HEK293 (cell line): ENCODE data around the gene DLG2.

Source experiments
- CTCF ChIA-PET: fragments of 350-600 bp; formaldehyde crosslinking; extraction: SDS; loops from one replicate; lab custom pipeline; 2021; ENCODE audit warnings: antibody characterized with exemption; lab: Yijun Ruan, JAX
- POLR2A ChIA-PET: fragments of 300-600 bp; formaldehyde crosslinking; extraction: SDS; loops from one replicate; lab custom pipeline; 2020; ENCODE audit warnings: antibody characterized with exemption, inconsistent platforms; lab: Yijun Ruan, JAX
- H3K27ac ChIP-seq: fragments of 200-500 bp; sonication (Bioruptor generic); 2 replicates; pipeline ENCODE4 v1.5.1; 2014; ENCODE audit warnings: low read depth, low read length, control low read depth, inconsistent platforms; ENCODE audit errors: extremely low read depth
- H3K36me3 ChIP-seq, 2 experiments: fragments of 200-500 bp in 1 of 2; sonication (Bioruptor generic) in 1 of 2; 1 replicate in 1 of 2; 2 replicates in 1 of 2; pipeline ENCODE4 v1.5.1; 2014 to 2017; ENCODE audit warnings: inconsistent platforms in 2 of 2, low read length in 2 of 2; ENCODE audit not compliant: control insufficient read depth in 2 of 2, insufficient read depth in 1 of 2
- H3K4me1 ChIP-seq: fragments of 200-500 bp; sonication (Bioruptor generic); 2 replicates; pipeline ENCODE4 v1.5.1; 2014; ENCODE audit warnings: mild to moderate bottlenecking, low read length, inconsistent platforms; ENCODE audit not compliant: control insufficient read depth, insufficient read depth
- H3K4me3 ChIP-seq: 2 replicates; pipeline ENCODE4 v1.5.1; 2011; ENCODE audit warnings: low read depth, mild to moderate bottlenecking, control low read depth, low read length, moderate library complexity
- H3K9me3 ChIP-seq: fragments of 200-500 bp; sonication (Bioruptor generic); 2 replicates; pipeline ENCODE4 v1.5.1; 2014; ENCODE audit warnings: low read depth, low read length, inconsistent platforms; ENCODE audit not compliant: control insufficient read depth, insufficient read depth
- BCL11A ChIP-seq: fragments of 450-650 bp; formaldehyde crosslinking; IDR thresholded peaks from 2 replicates; pipeline ENCODE4 v1.5.1; 2016; ENCODE audit warnings: low read depth, missing biosample characterization, missing genetic modification characterization
- GFI1B ChIP-seq: fragments of 450-650 bp; formaldehyde crosslinking; IDR thresholded peaks from 2 replicates; pipeline ENCODE4 v1.5.1; 2016; ENCODE audit warnings: missing biosample characterization, missing genetic modification characterization
- OSR2 ChIP-seq: fragments of 450-650 bp; formaldehyde crosslinking; IDR thresholded peaks from 2 replicates; pipeline ENCODE4 v1.5.1; 2016; ENCODE audit warnings: missing biosample characterization, missing genetic modification characterization
- SALL2 ChIP-seq: fragments of 450-650 bp; formaldehyde crosslinking; IDR thresholded peaks from 2 replicates; pipeline ENCODE4 v1.5.0; 2017; ENCODE audit warnings: missing biosample characterization, mild to moderate bottlenecking, missing genetic modification characterization, borderline replicate concordance
- SETDB1 ChIP-seq: IDR thresholded peaks from one replicate; pipeline ENCODE4 v1.6.1; 2017; ENCODE audit warnings: mild to moderate bottlenecking, low read length, moderate library complexity, mixed read lengths; ENCODE audit not compliant: insufficient read length
- ZBTB1 ChIP-seq: fragments of 450-650 bp; formaldehyde crosslinking; IDR thresholded peaks from 2 replicates; pipeline ENCODE4 v1.5.1; 2016; ENCODE audit warnings: missing biosample characterization, missing genetic modification characterization
- ZNF140 ChIP-seq: fragments of 450-650 bp; formaldehyde crosslinking; IDR thresholded peaks from 2 replicates; pipeline ENCODE4 v1.5.1; 2016; ENCODE audit warnings: missing biosample characterization, missing genetic modification characterization
- ZNF169 ChIP-seq: fragments of 450-650 bp; formaldehyde crosslinking; IDR thresholded peaks from 2 replicates; pipeline ENCODE4 v1.5.1; 2016; ENCODE audit warnings: missing biosample characterization, missing genetic modification characterization
- ZNF184 ChIP-seq: fragments of 450-650 bp; IDR thresholded peaks from 2 replicates; pipeline ENCODE4 v1.5.1; 2018; ENCODE audit warnings: missing biosample characterization, mild to moderate bottlenecking, missing genetic modification characterization
- ZNF23 ChIP-seq: fragments of 450-650 bp; formaldehyde crosslinking; IDR thresholded peaks from 2 replicates; pipeline ENCODE4 v1.5.1; 2016; ENCODE audit warnings: missing biosample characterization, missing genetic modification characterization, borderline replicate concordance
- ZNF423 ChIP-seq: fragments of 450-650 bp; formaldehyde crosslinking; IDR thresholded peaks from 2 replicates; pipeline ENCODE4 v1.5.1; 2016; ENCODE audit warnings: missing biosample characterization, missing genetic modification characterization
- ZNF530 ChIP-seq: fragments of 450-650 bp; formaldehyde crosslinking; IDR thresholded peaks from 2 replicates; pipeline ENCODE4 v1.5.1; 2016; ENCODE audit warnings: low read depth, missing biosample characterization, missing genetic modification characterization
- ZNF558 ChIP-seq: fragments of 450-650 bp; formaldehyde crosslinking; IDR thresholded peaks from 2 replicates; pipeline ENCODE4 v1.5.1; 2016; ENCODE audit warnings: missing biosample characterization, missing genetic modification characterization
- ZNF561 ChIP-seq: fragments of 450-650 bp; IDR thresholded peaks from 2 replicates; pipeline ENCODE4 v1.5.1; 2018; ENCODE audit warnings: missing biosample characterization, missing genetic modification characterization, borderline replicate concordance
- ZNF600 ChIP-seq: fragments of 450-650 bp; formaldehyde crosslinking; IDR thresholded peaks from 2 replicates; pipeline ENCODE4 v1.5.1; 2016; ENCODE audit warnings: missing biosample characterization, missing genetic modification characterization
- ZNF621 ChIP-seq: fragments of 450-650 bp; formaldehyde crosslinking; IDR thresholded peaks from 2 replicates; pipeline ENCODE4 v1.5.1; 2017; ENCODE audit warnings: missing biosample characterization, missing genetic modification characterization
- ZNF623 ChIP-seq: fragments of 450-650 bp; formaldehyde crosslinking; IDR thresholded peaks from 2 replicates; pipeline ENCODE4 v1.5.1; 2016; ENCODE audit warnings: missing biosample characterization, missing genetic modification characterization
- ZNF664 ChIP-seq: fragments of 450-650 bp; formaldehyde crosslinking; IDR thresholded peaks from 2 replicates; pipeline ENCODE4 v1.5.1; 2016; ENCODE audit warnings: missing biosample characterization, missing genetic modification characterization
- ZNF830 ChIP-seq: fragments of 450-650 bp; IDR thresholded peaks from 2 replicates; pipeline ENCODE4 v1.5.0; 2018; ENCODE audit warnings: missing biosample characterization, missing genetic modification characterization, low read depth, mild to moderate bottlenecking, moderate library complexity
- ZNF837 ChIP-seq: fragments of 450-650 bp; formaldehyde crosslinking; IDR thresholded peaks from 2 replicates; pipeline ENCODE4 v1.5.1; 2016; ENCODE audit warnings: missing biosample characterization, missing genetic modification characterization
- TF ChIP-seq, protein P1 (sequence below): fragments of 450-650 bp; formaldehyde crosslinking; IDR thresholded peaks from 2 replicates; pipeline ENCODE4 v1.5.1; 2016; ENCODE audit warnings: missing biosample characterization, missing genetic modification characterization
- TF ChIP-seq, protein P2 (sequence below): fragments of 450-650 bp; formaldehyde crosslinking; IDR thresholded peaks from 2 replicates; pipeline ENCODE4 v1.5.1; 2016; ENCODE audit warnings: missing biosample characterization, missing genetic modification characterization
- TF ChIP-seq, protein P3 (sequence below): fragments of 450-650 bp; formaldehyde crosslinking; IDR thresholded peaks from 2 replicates; pipeline ENCODE4 v1.5.1; 2017; ENCODE audit warnings: missing biosample characterization, missing genetic modification characterization
- TF ChIP-seq, protein P4 (sequence below): fragments of 450-650 bp; formaldehyde crosslinking; IDR thresholded peaks from 2 replicates; pipeline ENCODE4 v1.5.1; 2016; ENCODE audit warnings: missing biosample characterization, missing genetic modification characterization

Gene DLG2

DNA sequence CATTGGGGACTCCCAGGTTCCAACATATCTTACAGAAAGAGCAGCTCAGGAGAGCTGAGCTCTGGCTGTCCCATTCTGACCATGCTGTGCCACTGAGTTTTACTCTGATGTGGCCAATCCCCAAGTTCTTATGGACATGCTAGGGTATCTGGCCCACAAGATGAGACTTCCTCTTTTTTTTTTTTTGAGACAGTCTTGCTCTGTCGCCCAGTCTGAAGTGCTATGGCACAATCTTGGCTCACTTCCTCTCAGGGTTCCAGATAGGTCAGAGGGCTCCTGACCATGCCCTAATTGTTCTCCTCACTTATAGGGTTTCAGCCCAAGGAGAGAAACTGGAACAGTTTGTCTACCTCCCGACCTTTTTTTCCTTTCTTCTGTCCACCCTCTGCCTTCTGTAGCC, 2188.7 kb downstream of the DLG2 start:
- TF ChIP-seq ZNF558, result no peak
- TF ChIP-seq ZNF664, result no peak
- no peak for TF ChIP-seq ZNF530 (tag by site-specific recombination)
- Histone ChIP-seq H3K36me3 (no peaks in the 10 kb centered on the region), H3K4me1 (no peaks in the 10 kb centered on the region), H3K4me3 (no peak overlapping the region), H3K27ac (no peak overlapping the region), H3K9me3 (no peaks in the 10 kb centered on the region)
- CTCF ChIA-PET, result no interaction called here
- POLR2A ChIA-PET, result no interaction called here

DNA sequence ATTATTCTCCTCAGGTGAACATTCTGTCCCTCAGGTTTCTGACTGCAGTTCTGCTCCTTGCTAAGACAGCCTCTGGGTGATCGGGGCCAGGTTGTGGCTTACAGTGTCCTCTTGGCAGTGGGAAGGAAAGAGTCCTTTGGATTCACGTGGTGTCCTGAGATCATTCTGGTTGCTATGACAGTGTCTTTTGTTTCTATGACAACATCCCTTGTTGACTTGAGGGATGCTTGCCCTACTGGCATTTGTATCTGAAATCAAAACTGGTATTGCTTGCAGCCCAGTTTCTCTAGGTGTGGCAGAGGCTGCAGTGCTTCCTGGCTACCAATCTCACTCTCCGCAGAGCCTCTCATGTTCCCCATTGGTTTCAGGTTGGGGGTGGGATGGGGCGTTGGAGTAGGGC, 2189.2 kb downstream of the DLG2 start:
- CTCF ChIA-PET, result no interaction called here
- H3K36me3 ChIP-seq, result no peaks in the 10 kb centered on the region
- no peak for TF ChIP-seq ZNF423
- no peak for TF ChIP-seq BCL11A (tag by site-specific recombination)
- no peak for TF ChIP-seq GFI1B (tag by site-specific recombination)
- no peak for TF ChIP-seq ZNF23 (tag by site-specific recombination)
- no peak for TF ChIP-seq ZBTB1 (tag by site-specific recombination)
- no peak for TF ChIP-seq ZNF184 (tag by site-specific recombination)
- TF ChIP-seq ZNF621 (tag by site-specific recombination), result no peak
- TF ChIP-seq ZNF600 (tag by site-specific recombination), result no peak
- no peak for TF ChIP-seq SALL2 (tag by site-specific recombination)
- no peak for TF ChIP-seq OSR2
- TF ChIP-seq ZNF623, result no peak
- no peak for TF ChIP-seq ZNF169 (tag by site-specific recombination)
- TF ChIP-seq SETDB1, result no peak
- TF ChIP-seq, protein P1, sequence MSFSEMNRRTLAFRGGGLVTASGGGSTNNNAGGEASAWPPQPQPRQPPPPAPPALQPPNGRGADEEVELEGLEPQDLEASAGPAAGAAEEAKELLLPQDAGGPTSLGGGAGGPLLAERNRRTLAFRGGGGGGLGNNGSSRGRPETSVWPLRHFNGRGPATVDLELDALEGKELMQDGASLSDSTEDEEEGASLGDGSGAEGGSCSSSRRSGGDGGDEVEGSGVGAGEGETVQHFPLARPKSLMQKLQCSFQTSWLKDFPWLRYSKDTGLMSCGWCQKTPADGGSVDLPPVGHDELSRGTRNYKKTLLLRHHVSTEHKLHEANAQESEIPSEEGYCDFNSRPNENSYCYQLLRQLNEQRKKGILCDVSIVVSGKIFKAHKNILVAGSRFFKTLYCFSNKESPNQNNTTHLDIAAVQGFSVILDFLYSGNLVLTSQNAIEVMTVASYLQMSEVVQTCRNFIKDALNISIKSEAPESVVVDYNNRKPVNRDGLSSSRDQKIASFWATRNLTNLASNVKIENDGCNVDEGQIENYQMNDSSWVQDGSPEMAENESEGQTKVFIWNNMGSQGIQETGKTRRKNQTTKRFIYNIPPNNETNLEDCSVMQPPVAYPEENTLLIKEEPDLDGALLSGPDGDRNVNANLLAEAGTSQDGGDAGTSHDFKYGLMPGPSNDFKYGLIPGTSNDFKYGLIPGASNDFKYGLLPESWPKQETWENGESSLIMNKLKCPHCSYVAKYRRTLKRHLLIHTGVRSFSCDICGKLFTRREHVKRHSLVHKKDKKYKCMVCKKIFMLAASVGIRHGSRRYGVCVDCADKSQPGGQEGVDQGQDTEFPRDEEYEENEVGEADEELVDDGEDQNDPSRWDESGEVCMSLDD, result no peak
- TF ChIP-seq, protein P2, sequence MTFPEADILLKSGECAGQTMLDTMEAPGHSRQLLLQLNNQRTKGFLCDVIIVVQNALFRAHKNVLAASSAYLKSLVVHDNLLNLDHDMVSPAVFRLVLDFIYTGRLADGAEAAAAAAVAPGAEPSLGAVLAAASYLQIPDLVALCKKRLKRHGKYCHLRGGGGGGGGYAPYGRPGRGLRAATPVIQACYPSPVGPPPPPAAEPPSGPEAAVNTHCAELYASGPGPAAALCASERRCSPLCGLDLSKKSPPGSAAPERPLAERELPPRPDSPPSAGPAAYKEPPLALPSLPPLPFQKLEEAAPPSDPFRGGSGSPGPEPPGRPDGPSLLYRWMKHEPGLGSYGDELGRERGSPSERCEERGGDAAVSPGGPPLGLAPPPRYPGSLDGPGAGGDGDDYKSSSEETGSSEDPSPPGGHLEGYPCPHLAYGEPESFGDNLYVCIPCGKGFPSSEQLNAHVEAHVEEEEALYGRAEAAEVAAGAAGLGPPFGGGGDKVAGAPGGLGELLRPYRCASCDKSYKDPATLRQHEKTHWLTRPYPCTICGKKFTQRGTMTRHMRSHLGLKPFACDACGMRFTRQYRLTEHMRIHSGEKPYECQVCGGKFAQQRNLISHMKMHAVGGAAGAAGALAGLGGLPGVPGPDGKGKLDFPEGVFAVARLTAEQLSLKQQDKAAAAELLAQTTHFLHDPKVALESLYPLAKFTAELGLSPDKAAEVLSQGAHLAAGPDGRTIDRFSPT (tag by site-specific recombination), result no peak
- TF ChIP-seq, all 188 proteins: peak for 0
- POLR2A ChIA-PET, result no interaction called here
- Histone ChIP-seq H3K9me3 (no peaks in the 10 kb centered on the region), H3K27ac (no peak overlapping the region), H3K4me3 (no peak overlapping the region), H3K4me1 (no peaks in the 10 kb centered on the region)

DNA sequence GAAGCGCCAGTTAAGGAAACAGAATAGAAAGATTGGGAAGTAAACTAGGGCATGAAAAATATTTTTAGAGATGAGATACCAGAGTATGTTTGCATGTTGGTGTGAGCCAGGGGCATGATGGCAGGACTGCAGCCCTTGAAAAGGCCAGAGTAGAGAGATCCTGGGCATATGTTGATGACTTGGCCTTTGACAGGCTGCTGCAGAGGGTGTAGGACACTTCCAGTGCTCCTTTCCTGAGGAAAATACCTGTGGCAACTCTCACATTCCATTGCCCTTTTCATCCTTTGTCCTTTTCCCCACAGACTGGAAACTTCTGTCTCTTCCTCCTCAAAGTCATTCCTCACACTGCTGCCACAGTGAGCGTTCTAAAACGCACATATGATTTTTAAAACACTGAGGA, 2190.3 kb downstream of the DLG2 start:
- Histone ChIP-seq H3K27ac (no peak overlapping the region), H3K4me1 (no peaks in the 10 kb centered on the region), H3K36me3 (no peaks in the 10 kb centered on the region), H3K4me3 (no peak overlapping the region), H3K9me3 (no peaks in the 10 kb centered on the region)
- CTCF ChIA-PET, result no interaction called here
- POLR2A ChIA-PET, result no interaction called here
- TF ChIP-seq, protein P3, sequence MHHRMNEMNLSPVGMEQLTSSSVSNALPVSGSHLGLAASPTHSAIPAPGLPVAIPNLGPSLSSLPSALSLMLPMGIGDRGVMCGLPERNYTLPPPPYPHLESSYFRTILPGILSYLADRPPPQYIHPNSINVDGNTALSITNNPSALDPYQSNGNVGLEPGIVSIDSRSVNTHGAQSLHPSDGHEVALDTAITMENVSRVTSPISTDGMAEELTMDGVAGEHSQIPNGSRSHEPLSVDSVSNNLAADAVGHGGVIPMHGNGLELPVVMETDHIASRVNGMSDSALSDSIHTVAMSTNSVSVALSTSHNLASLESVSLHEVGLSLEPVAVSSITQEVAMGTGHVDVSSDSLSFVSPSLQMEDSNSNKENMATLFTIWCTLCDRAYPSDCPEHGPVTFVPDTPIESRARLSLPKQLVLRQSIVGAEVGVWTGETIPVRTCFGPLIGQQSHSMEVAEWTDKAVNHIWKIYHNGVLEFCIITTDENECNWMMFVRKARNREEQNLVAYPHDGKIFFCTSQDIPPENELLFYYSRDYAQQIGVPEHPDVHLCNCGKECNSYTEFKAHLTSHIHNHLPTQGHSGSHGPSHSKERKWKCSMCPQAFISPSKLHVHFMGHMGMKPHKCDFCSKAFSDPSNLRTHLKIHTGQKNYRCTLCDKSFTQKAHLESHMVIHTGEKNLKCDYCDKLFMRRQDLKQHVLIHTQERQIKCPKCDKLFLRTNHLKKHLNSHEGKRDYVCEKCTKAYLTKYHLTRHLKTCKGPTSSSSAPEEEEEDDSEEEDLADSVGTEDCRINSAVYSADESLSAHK (tag by site-specific recombination), result no peak
- TF ChIP-seq ZNF561 (tag by site-specific recombination), result no peak
- TF ChIP-seq, protein P4, sequence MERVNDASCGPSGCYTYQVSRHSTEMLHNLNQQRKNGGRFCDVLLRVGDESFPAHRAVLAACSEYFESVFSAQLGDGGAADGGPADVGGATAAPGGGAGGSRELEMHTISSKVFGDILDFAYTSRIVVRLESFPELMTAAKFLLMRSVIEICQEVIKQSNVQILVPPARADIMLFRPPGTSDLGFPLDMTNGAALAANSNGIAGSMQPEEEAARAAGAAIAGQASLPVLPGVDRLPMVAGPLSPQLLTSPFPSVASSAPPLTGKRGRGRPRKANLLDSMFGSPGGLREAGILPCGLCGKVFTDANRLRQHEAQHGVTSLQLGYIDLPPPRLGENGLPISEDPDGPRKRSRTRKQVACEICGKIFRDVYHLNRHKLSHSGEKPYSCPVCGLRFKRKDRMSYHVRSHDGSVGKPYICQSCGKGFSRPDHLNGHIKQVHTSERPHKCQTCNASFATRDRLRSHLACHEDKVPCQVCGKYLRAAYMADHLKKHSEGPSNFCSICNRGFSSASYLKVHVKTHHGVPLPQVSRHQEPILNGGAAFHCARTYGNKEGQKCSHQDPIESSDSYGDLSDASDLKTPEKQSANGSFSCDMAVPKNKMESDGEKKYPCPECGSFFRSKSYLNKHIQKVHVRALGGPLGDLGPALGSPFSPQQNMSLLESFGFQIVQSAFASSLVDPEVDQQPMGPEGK (tag by site-specific recombination), result no peak
- TF ChIP-seq ZNF140 (tag by site-specific recombination), result no peak
- no peak for TF ChIP-seq ZNF837 (tag by site-specific recombination)
- TF ChIP-seq ZNF830, result no peak
